HepG2 (cell line): ENCODE data around the gene ANKS6. TPM values are rescaled to one million over a fixed set of nuclear protein-coding genes. Genes with fewer than 3 reads are reported as not detected.

Source experiments
- ATAC-seq: fragments of 200-7000 bp; cut with Tn5 transposase; 3 replicates; pipeline ENCODE4 v1.9.1; 2020; ENCODE audit warnings: mild to moderate bottlenecking, moderate library complexity
- BruUV-seq: library from RNA; stranded (reverse); fragments of 400-500 nt; replicated peaks from 2 replicates; lab custom pipeline; 2021; lab: Mats Ljungman, UMichigan
- CTCF ChIA-PET: fragments of 300-600 bp; formaldehyde crosslinking; extraction: SDS; loops from one replicate; lab custom pipeline; 2021; ENCODE audit warnings: low total read pairs, inconsistent platforms, low intra/inter-chr PET ratio; lab: Yijun Ruan, JAX
- POLR2A ChIA-PET: fragments of 350-600 bp; sonication (Branson Sonifier 250); formaldehyde crosslinking; loops from one replicate; lab custom pipeline; 2020; ENCODE audit warnings: antibody characterized with exemption, inconsistent platforms; lab: Yijun Ruan, JAX
- DNase-seq: peaks from one replicate; pipeline ENCODE4 v3.0.0-alpha.2; 2015; ENCODE audit warnings: low spot score
- FAIRE-seq: peaks from 3 replicates; lab custom pipeline; 2011; peaks lifted over from hg19 to GRCh38; lab: Jason Lieb, UNC
- H2AFZ ChIP-seq: one replicate; pipeline ENCODE4 v1.6.1; 2011; ENCODE audit warnings: low read length, inconsistent platforms
- H3K27ac ChIP-seq: fragments of 300-600 bp; 3 replicates; pipeline ENCODE4 v1.8.0; 2011; ENCODE audit warnings: mixed run types, mild to moderate bottlenecking, mixed read lengths, low read length, inconsistent platforms; ENCODE audit not compliant: insufficient read depth; ENCODE audit errors: extremely low read length
- H3K27me3 ChIP-seq, 2 experiments: fragments of 200-600 bp in 1 of 2; 2 replicates in 1 of 2; 3 replicates in 1 of 2; pipeline versions ENCODE4 v1.6.0 to v1.8.0; 2011; ENCODE audit warnings: low read length in 2 of 2, mild to moderate bottlenecking in 2 of 2, moderate library complexity in 2 of 2, inconsistent platforms in 1 of 2; ENCODE audit not compliant: insufficient read depth in 2 of 2, control insufficient read depth in 1 of 2
- H3K36me3 ChIP-seq, 2 experiments: fragments of 200-600 bp in 1 of 2; replicated peaks in 1 of 2; 2 replicates in 1 of 2; 3 replicates in 1 of 2; pipeline versions ENCODE4 v1.5.1 to v1.8.0; 2011; ENCODE audit warnings: low read length in 2 of 2, inconsistent platforms in 1 of 2; ENCODE audit not compliant: insufficient read depth in 2 of 2, control insufficient read depth in 1 of 2
- H3K4me1 ChIP-seq: 2 replicates; pipeline ENCODE4 v1.5.1; 2012; ENCODE audit warnings: low read length, inconsistent platforms; ENCODE audit not compliant: insufficient read depth
- H3K4me2 ChIP-seq: 2 replicates; pipeline ENCODE4 v1.6.0; 2011; ENCODE audit warnings: low read depth, low read length, inconsistent platforms
- H3K4me3 ChIP-seq, 3 experiments: fragments of 200-600 bp in 1 of 3; sonication (generic), shearing (Covaris generic) in 1 of 3; replicated peaks in 1 of 3; 2 replicates each; pipeline ENCODE4 v1.5.1; 2011 to 2016; ENCODE audit warnings: low read length in 3 of 3, inconsistent platforms in 2 of 3, low read depth in 2 of 3, mild to moderate bottlenecking in 2 of 3, control low read depth in 1 of 3, mixed read lengths in 1 of 3; ENCODE audit not compliant: insufficient read depth in 1 of 3
- H3K79me2 ChIP-seq: one replicate; pipeline ENCODE4 v1.6.1; 2011; ENCODE audit warnings: low read length, inconsistent platforms; ENCODE audit not compliant: insufficient read depth
- H3K9ac ChIP-seq: 2 replicates; pipeline ENCODE4 v1.6.0; 2011; ENCODE audit warnings: mild to moderate bottlenecking, low read depth, low read length, inconsistent platforms; ENCODE audit not compliant: insufficient read depth
- H3K9me3 ChIP-seq: 2 replicates; pipeline ENCODE4 v1.5.1; 2012; ENCODE audit warnings: mild to moderate bottlenecking, low read length
- H4K20me1 ChIP-seq: 2 replicates; pipeline ENCODE4 v1.6.0; 2011; ENCODE audit warnings: inconsistent platforms, mild to moderate bottlenecking, low read length, moderate library complexity; ENCODE audit not compliant: insufficient read depth
- ISL2 ChIP-seq: sonication (generic); formaldehyde crosslinking; IDR thresholded peaks from 2 replicates; pipeline ENCODE4 v1.5.0; 2020; ENCODE audit warnings: missing genetic modification reagents
- MAFF ChIP-seq: IDR thresholded peaks from 2 replicates; pipeline ENCODE4 v1.6.1; 2011; ENCODE audit warnings: low read depth, low read length, improper control_type of control experiment
- MAFK ChIP-seq, 2 experiments: IDR thresholded peaks in 1 of 2; conservative IDR thresholded peaks in 1 of 2; 2 replicates each; pipeline ENCODE4 v1.6.1; 2011; ENCODE audit warnings: improper control_type of control experiment in 2 of 2, low read length in 2 of 2
- TAF1 ChIP-seq: sonication (generic); formaldehyde crosslinking; IDR thresholded peaks from 2 replicates; pipeline ENCODE4 v1.4.0; 2020; ENCODE audit warnings: missing genetic modification reagents
- WGBS: methylation state at CpG from one replicate; pipeline ENCODE4 v1.1.6; 2017; ENCODE audit warnings: low lambda C conversion rate; 5-methylcytosine and 5-hydroxymethylcytosine counted together
- in situ Hi-C: cut with HindIII; loops from 2 replicates; pipeline ENCODE4 v1.10.0; 2017; ENCODE audit warnings: low pct_unique_long_range_greater_than_20kb; ENCODE audit not compliant: extremely low pct_ligation_motif_present
- intact Hi-C: fragments of 100-400 bp; cut with micrococcal nuclease; formaldehyde crosslinking; loops from one replicate; pipeline ENCODE4 v1.10.0; 2022; ENCODE audit not compliant: unreplicated experiment
- polyA plus RNA-seq, 8 experiments: library from polyadenylated mRNA; depleted of rRNA in 3 of 8; stranded (reverse) in 7 of 8; unstranded in 1 of 8; fragments of >200 nt; fragmentation: Illumina TruSeq in 4 of 8; extraction: Trizol in 4 of 8; gene quantifications; 2 replicates each; pipeline versions ENCODE4 v1.2.1 to v1.2.3, GENCODE V29; 2011 to 2016; ENCODE audit warnings: low read depth in 4 of 8, missing spikeins in 1 of 8, mixed read lengths in 1 of 8; ENCODE audit not compliant: insufficient read depth in 1 of 8
- total RNA-seq, 5 experiments: library from RNA; depleted of rRNA; stranded (reverse); fragments of >200 nt; fragmentation: Illumina TruSeq; extraction: Trizol; gene quantifications; 2 replicates each; pipeline ENCODE4 v1.2.3, GENCODE V29; 2016; ENCODE audit warnings: low read depth in 1 of 5
- TF ChIP-seq, protein P1 (sequence below): sonication (generic); formaldehyde crosslinking; IDR thresholded peaks from 2 replicates; pipeline ENCODE4 v1.5.0; 2020; ENCODE audit warnings: mild to moderate bottlenecking, missing genetic modification reagents

The ANKS6 gene
- total and polyA plus RNA-seq, 2 of the 13 experiments (the other 11 are each of a cell fraction or from before 2014, with no cell fraction given), result 8.8 to 10.7 TPM

DNA sequence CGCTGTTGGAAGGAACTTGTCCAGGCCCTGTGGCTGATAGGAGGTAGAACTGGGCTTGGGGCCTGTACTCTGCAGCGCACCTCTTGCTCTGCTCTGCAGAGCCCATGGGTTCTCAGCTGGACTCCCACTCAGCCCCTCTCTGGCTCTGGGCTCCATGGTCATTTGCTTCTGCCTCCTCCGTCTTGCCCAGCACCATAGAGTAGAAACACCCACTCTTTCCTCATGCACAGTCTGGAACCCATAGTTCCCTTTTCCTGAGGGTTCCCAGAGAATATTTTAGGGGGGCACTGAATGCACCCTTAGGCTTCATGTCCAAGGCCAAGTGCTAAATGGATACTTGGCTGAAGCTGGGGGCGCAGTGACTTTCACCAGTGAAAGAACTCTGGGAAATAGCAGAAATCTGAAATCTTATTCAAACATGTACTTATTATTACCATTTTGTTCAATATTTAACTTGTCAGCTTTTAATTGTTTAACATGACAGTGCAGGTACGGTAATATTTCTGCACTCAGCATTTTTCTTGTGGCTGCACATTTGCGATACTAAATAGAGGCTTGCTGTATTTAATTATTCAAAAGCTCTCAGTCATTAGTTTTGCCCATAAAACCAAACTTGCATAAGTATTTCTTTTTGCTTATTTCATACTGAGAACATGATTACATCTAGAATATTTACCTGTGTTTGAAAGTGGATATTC lies 42.7 kb upstream of the ANKS6 start:
- BruUV-seq, result no TSS peak
- TF ChIP-seq MAFK (conservative IDR thresholded peaks at IDR 0.05 in 1 of 2, IDR thresholded peaks at IDR 0.05 in 1 of 2; ENCODE audit: low read length in 2 of 2), result peak in 1 of 2 experiments; percentile 63; a peak in 2 of 4 replicates
- TF ChIP-seq, protein P1, sequence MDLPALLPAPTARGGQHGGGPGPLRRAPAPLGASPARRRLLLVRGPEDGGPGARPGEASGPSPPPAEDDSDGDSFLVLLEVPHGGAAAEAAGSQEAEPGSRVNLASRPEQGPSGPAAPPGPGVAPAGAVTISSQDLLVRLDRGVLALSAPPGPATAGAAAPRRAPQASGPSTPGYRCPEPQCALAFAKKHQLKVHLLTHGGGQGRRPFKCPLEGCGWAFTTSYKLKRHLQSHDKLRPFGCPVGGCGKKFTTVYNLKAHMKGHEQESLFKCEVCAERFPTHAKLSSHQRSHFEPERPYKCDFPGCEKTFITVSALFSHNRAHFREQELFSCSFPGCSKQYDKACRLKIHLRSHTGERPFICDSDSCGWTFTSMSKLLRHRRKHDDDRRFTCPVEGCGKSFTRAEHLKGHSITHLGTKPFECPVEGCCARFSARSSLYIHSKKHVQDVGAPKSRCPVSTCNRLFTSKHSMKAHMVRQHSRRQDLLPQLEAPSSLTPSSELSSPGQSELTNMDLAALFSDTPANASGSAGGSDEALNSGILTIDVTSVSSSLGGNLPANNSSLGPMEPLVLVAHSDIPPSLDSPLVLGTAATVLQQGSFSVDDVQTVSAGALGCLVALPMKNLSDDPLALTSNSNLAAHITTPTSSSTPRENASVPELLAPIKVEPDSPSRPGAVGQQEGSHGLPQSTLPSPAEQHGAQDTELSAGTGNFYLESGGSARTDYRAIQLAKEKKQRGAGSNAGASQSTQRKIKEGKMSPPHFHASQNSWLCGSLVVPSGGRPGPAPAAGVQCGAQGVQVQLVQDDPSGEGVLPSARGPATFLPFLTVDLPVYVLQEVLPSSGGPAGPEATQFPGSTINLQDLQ, result no peak
- no peak for TF ChIP-seq ISL2 (CRISPR knock-in tag)
- TF ChIP-seq MAFF, result peak; percentile 66
- TF ChIP-seq TAF1, result no peak
- Histone ChIP-seq H3K4me3 (no peak overlapping the region), H3K27ac (no peak overlapping the region), H3K36me3 (no peaks in the 10 kb centered on the region), H3K79me2 (no peaks in the 10 kb centered on the region), H3K4me1 (no peaks in the 10 kb centered on the region), H3K4me2 (no peak overlapping the region), H3K27me3 (peaks cover 0 to 8% of the 10 kb centered on the region in 2 experiments; a peak in 3 of 5 replicates), H3K9me3 (no peaks in the 10 kb centered on the region), H4K20me1 (no peaks in the 10 kb centered on the region), H3K9ac (no peak overlapping the region), H2AFZ (no peak overlapping the region)
- intact Hi-C loops, result no loop called here
- ATAC-seq (no peak), DNase-seq (no peak), FAIRE-seq (no peak)
- WGBS, result 57% methylated on average over 4 of the region's 6 CpGs
- in situ Hi-C loops, result no loop called here
- CTCF ChIA-PET, result no interaction called here
- POLR2A ChIA-PET, result no interaction called here
